Measurements from ENCODE around the gene DLD.

DNA sequence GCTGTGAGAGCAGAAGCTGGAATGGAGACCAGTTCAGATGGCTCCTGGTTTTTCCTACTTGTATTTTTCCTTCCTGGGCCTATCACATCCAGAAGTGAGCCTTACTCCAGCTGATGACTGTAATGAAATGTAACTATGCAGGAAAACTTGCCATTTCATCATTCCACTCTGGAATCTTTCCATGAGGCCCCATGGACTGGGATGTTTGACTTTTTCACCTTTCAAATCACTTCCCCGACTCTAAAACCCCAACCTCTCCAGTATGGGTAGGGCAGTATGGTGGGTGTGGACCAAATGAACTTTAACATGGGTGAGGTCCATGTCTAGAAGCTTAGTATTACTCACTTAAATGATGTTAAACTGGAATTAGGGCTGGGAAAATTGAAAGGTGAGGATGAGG lies 40.3 kb upstream of the DLD start:
- TF ChIP-seq, protein P1, sequence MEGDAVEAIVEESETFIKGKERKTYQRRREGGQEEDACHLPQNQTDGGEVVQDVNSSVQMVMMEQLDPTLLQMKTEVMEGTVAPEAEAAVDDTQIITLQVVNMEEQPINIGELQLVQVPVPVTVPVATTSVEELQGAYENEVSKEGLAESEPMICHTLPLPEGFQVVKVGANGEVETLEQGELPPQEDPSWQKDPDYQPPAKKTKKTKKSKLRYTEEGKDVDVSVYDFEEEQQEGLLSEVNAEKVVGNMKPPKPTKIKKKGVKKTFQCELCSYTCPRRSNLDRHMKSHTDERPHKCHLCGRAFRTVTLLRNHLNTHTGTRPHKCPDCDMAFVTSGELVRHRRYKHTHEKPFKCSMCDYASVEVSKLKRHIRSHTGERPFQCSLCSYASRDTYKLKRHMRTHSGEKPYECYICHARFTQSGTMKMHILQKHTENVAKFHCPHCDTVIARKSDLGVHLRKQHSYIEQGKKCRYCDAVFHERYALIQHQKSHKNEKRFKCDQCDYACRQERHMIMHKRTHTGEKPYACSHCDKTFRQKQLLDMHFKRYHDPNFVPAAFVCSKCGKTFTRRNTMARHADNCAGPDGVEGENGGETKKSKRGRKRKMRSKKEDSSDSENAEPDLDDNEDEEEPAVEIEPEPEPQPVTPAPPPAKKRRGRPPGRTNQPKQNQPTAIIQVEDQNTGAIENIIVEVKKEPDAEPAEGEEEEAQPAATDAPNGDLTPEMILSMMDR (IDR thresholded peaks at IDR 0.05) = no peak
- no peak for TF ChIP-seq POLR2A (IDR thresholded peaks at IDR 0.05)
